ENCODE results near the gene AKR1B1. TPM values are rescaled to one million over a fixed set of nuclear protein-coding genes. Genes with fewer than 3 reads are reported as not detected.

AKR1B1 gene
- total and polyA plus RNA-seq, 4 donors, result 27.0 to 76.0 (median 46.4) TPM

GRCh38 chr7:134428942-134429341 lies 30.0 kb downstream of the AKR1B1 start:
- no peaks in the 10 kb centered on the region for H3K27me3 ChIP-seq (ENCODE audit: control insufficient read depth in 3 of 3, insufficient read depth in 3 of 3, low read length in 2 of 3)
- H3K27ac ChIP-seq (ENCODE audit: low read depth in 1 of 2, low read length in 1 of 2), result no peak overlapping the region
- no peak for DNase-seq
- peaks cover 0 to 2% (median 0%) of the 10 kb centered on the region in 4 donors for H3K9me3 ChIP-seq (ENCODE audit: control insufficient read depth in 4 of 4, insufficient read depth in 3 of 4, low read length in 3 of 4)
- peaks cover 0 to 7% (median 0%) of the 10 kb centered on the region in 5 donors for H3K4me1 ChIP-seq (ENCODE audit: control insufficient read depth in 5 of 5, insufficient read depth in 5 of 5, low read length in 5 of 5)
- ATAC-seq (ENCODE audit: insufficient read depth, low FRiP score), result no peak
- no peak overlapping the region for H3K4me3 ChIP-seq
- TF ChIP-seq CTCF (IDR thresholded peaks at IDR 0.05; ENCODE audit: control extremely low read depth, extremely low read depth), result no peak
- no peak overlapping the region for H3K9ac ChIP-seq (ENCODE audit: insufficient read depth in 1 of 2, low read length in 2 of 2)
- WGBS, 2 donors, result 88 to 90% methylated on average over 9 of the region's 9 CpGs
- H3K36me3 ChIP-seq (ENCODE audit: control insufficient read depth in 4 of 4, insufficient read depth in 4 of 4, low read length in 4 of 4), result no peaks in the 10 kb centered on the region

GRCh38 chr7:134427896-134428295 lies 31.0 kb downstream of the AKR1B1 start:
- 72 to 76% methylated on average over 2 of the region's 2 CpGs for WGBS, 2 donors
- ATAC-seq (ENCODE audit: insufficient read depth, low FRiP score), result no peak
- no peak overlapping the region for H3K9ac ChIP-seq (ENCODE audit: insufficient read depth in 1 of 2, low read length in 2 of 2)
- H3K9me3 ChIP-seq (ENCODE audit: control insufficient read depth in 4 of 4, insufficient read depth in 3 of 4, low read length in 3 of 4), result peaks cover 0 to 2% (median 0%) of the 10 kb centered on the region in 4 donors
- H3K4me1 ChIP-seq (ENCODE audit: control insufficient read depth in 5 of 5, insufficient read depth in 5 of 5, low read length in 5 of 5), result peaks cover 0 to 6% (median 0%) of the 10 kb centered on the region in 5 donors
- DNase-seq, result no peak
- H3K4me3 ChIP-seq, result no peak overlapping the region
- no peak for TF ChIP-seq CTCF (IDR thresholded peaks at IDR 0.05; ENCODE audit: control extremely low read depth, extremely low read depth)
- no peaks in the 10 kb centered on the region for H3K36me3 ChIP-seq (ENCODE audit: control insufficient read depth in 4 of 4, insufficient read depth in 4 of 4, low read length in 4 of 4)
- H3K27ac ChIP-seq (ENCODE audit: low read depth in 1 of 2, low read length in 1 of 2), result no peak overlapping the region
- no peaks in the 10 kb centered on the region for H3K27me3 ChIP-seq (ENCODE audit: control insufficient read depth in 3 of 3, insufficient read depth in 3 of 3, low read length in 2 of 3)

- no peaks in the 10 kb centered on the region for H3K4me1 ChIP-seq (ENCODE audit: control insufficient read depth in 5 of 5, insufficient read depth in 5 of 5, low read length in 5 of 5)
- H3K27me3 ChIP-seq (ENCODE audit: control insufficient read depth in 3 of 3, insufficient read depth in 3 of 3, low read length in 2 of 3), result no peaks in the 10 kb centered on the region
- H3K27ac ChIP-seq (ENCODE audit: low read depth in 1 of 2, low read length in 1 of 2), result no peak overlapping the region
- no peak overlapping the region for H3K4me3 ChIP-seq
- H3K9me3 ChIP-seq (ENCODE audit: control insufficient read depth in 4 of 4, insufficient read depth in 3 of 4, low read length in 3 of 4), result peaks cover 0 to 2% (median 0%) of the 10 kb centered on the region in 4 donors
- H3K9ac ChIP-seq (ENCODE audit: insufficient read depth in 1 of 2, low read length in 2 of 2), result no peak overlapping the region
- TF ChIP-seq CTCF (IDR thresholded peaks at IDR 0.05; ENCODE audit: control extremely low read depth, extremely low read depth), result no peak
- H3K36me3 ChIP-seq (ENCODE audit: control insufficient read depth in 4 of 4, insufficient read depth in 4 of 4, low read length in 4 of 4), result no peaks in the 10 kb centered on the region
- no peak for ATAC-seq (ENCODE audit: insufficient read depth, low FRiP score)
- DNase-seq, result no peak
- 93 to 97% methylated on average over 1 of the region's 1 CpG for WGBS, 2 donors
Measured at GRCh38 chr7:134425777-134426176, 33.1 kb downstream of the AKR1B1 start.

GRCh38 chr7:134422638-134423037 lies 36.3 kb downstream of the AKR1B1 start:
- no peak overlapping the region for H3K9ac ChIP-seq (ENCODE audit: insufficient read depth in 1 of 2, low read length in 2 of 2)
- no peaks in the 10 kb centered on the region for H3K27me3 ChIP-seq (ENCODE audit: control insufficient read depth in 3 of 3, insufficient read depth in 3 of 3, low read length in 2 of 3)
- H3K36me3 ChIP-seq (ENCODE audit: control insufficient read depth in 4 of 4, insufficient read depth in 4 of 4, low read length in 4 of 4), result no peaks in the 10 kb centered on the region
- ATAC-seq (ENCODE audit: insufficient read depth, low FRiP score) (no peak), DNase-seq (no peak)
- no peak overlapping the region for H3K27ac ChIP-seq (ENCODE audit: low read depth in 1 of 2, low read length in 1 of 2)
- peaks cover 0 to 2% (median 0%) of the 10 kb centered on the region in 4 donors for H3K9me3 ChIP-seq (ENCODE audit: control insufficient read depth in 4 of 4, insufficient read depth in 3 of 4, low read length in 3 of 4)
- no peak overlapping the region for H3K4me3 ChIP-seq
- no peaks in the 10 kb centered on the region for H3K4me1 ChIP-seq (ENCODE audit: control insufficient read depth in 5 of 5, insufficient read depth in 5 of 5, low read length in 5 of 5)
- 57 to 72% methylated on average over 4 of the region's 4 CpGs for WGBS, 2 donors
- no peak for TF ChIP-seq CTCF (IDR thresholded peaks at IDR 0.05; ENCODE audit: control extremely low read depth, extremely low read depth)

Measured in lung (tissue), 12 donors.